Ishikawa (cell line): ENCODE data around the gene UNC79.

Experiments
- EGR1 ChIP-seq: IDR thresholded peaks from 2 replicates; pipeline ENCODE4 v1.6.1; 2012
- EP300 ChIP-seq: IDR thresholded peaks from 2 replicates; pipeline ENCODE4 v1.6.1; 2012; ENCODE audit warnings: borderline replicate concordance
- MAX ChIP-seq: IDR thresholded peaks from 2 replicates; pipeline ENCODE4 v1.6.1; 2012
- RAD21 ChIP-seq: IDR thresholded peaks from 2 replicates; pipeline ENCODE4 v1.6.1; 2012; ENCODE audit warnings: low read depth
- TAF1 ChIP-seq: IDR thresholded peaks from 2 replicates; pipeline ENCODE4 v1.6.1; 2012; ENCODE audit warnings: low read depth, mild to moderate bottlenecking

GRCh38 chr14:93481758-93482157 is 51.0 kb downstream of the UNC79 start:
- TF ChIP-seq RAD21 (no peak), EP300 (no peak), TAF1 (no peak), EGR1 (no peak), MAX (no peak)
